ENCODE results near the gene CD40. TPM values are rescaled to one million over a fixed set of nuclear protein-coding genes. Genes with fewer than 3 reads are reported as not detected.

Gene CD40
- total RNA-seq, 1 experiment from 2014 or later: 29.9 TPM

GRCh38 chr20:46158476-46158987 is 40.4 kb downstream of the CD40 start:
- in situ Hi-C loops (cut with HindIII; ENCODE audit: low pct_unique_long_range_greater_than_20kb, low sequenced_read_pairs): no loop called here
- DNase-seq (ENCODE audit: low read depth): no peak

- in situ Hi-C loops (cut with HindIII; ENCODE audit: low pct_unique_long_range_greater_than_20kb, low sequenced_read_pairs): no loop called here
- DNase-seq (ENCODE audit: low read depth): no peak
These were observed 41.2 kb downstream of the CD40 start for GRCh38 chr20:46159101-46159897.

- in situ Hi-C loops (cut with HindIII; ENCODE audit: low pct_unique_long_range_greater_than_20kb, low sequenced_read_pairs): no loop called here
- DNase-seq (ENCODE audit: low read depth): no peak
These were observed 42.5 kb downstream of the CD40 start for GRCh38 chr20:46160661-46161060.

GRCh38 chr20:46161921-46162320 is 43.8 kb downstream of the CD40 start:
- in situ Hi-C loops (cut with HindIII; ENCODE audit: low pct_unique_long_range_greater_than_20kb, low sequenced_read_pairs): no loop called here
- DNase-seq (ENCODE audit: low read depth): no peak

GRCh38 chr20:46164254-46164653 is 46.1 kb downstream of the CD40 start:
- in situ Hi-C loops (cut with HindIII; ENCODE audit: low pct_unique_long_range_greater_than_20kb, low sequenced_read_pairs): no loop called here
- no peak for DNase-seq (ENCODE audit: low read depth)

GRCh38 chr20:46167080-46167479 is 49.0 kb downstream of the CD40 start:
- DNase-seq (ENCODE audit: low read depth): no peak
- in situ Hi-C loops (cut with HindIII; ENCODE audit: low pct_unique_long_range_greater_than_20kb, low sequenced_read_pairs): no loop called here

GRCh38 chr20:46168438-46168837 is 50.3 kb downstream of the CD40 start:
- in situ Hi-C loops (cut with HindIII; ENCODE audit: low pct_unique_long_range_greater_than_20kb, low sequenced_read_pairs): no loop called here
- DNase-seq (ENCODE audit: low read depth): no peak

- DNase-seq (ENCODE audit: low read depth): no peak
- in situ Hi-C loops (cut with HindIII; ENCODE audit: low pct_unique_long_range_greater_than_20kb, low sequenced_read_pairs): no loop called here
These were observed 51.4 kb downstream of the CD40 start for GRCh38 chr20:46169245-46170171.

GRCh38 chr20:46171476-46171875 is 53.4 kb downstream of the CD40 start:
- DNase-seq (ENCODE audit: low read depth): no peak
- in situ Hi-C loops (cut with HindIII; ENCODE audit: low pct_unique_long_range_greater_than_20kb, low sequenced_read_pairs): no loop called here

- in situ Hi-C loops (cut with HindIII; ENCODE audit: low pct_unique_long_range_greater_than_20kb, low sequenced_read_pairs): no loop called here
- no peak for DNase-seq (ENCODE audit: low read depth)
These were observed 53.8 kb downstream of the CD40 start for GRCh38 chr20:46171909-46172308.

- no peak for DNase-seq (ENCODE audit: low read depth)
- in situ Hi-C loops (cut with HindIII; ENCODE audit: low pct_unique_long_range_greater_than_20kb, low sequenced_read_pairs): no loop called here
These were observed 54.3 kb downstream of the CD40 start for GRCh38 chr20:46172455-46172854.

GRCh38 chr20:46172961-46173536 is 54.9 kb downstream of the CD40 start:
- no peak for DNase-seq (ENCODE audit: low read depth)
- in situ Hi-C loops (cut with HindIII; ENCODE audit: low pct_unique_long_range_greater_than_20kb, low sequenced_read_pairs): no loop called here

GRCh38 chr20:46173652-46174468 is 55.7 kb downstream of the CD40 start:
- in situ Hi-C loops (cut with HindIII; ENCODE audit: low pct_unique_long_range_greater_than_20kb, low sequenced_read_pairs): no loop called here
- DNase-seq (ENCODE audit: low read depth): no peak

GRCh38 chr20:46174469-46175126 is 56.5 kb downstream of the CD40 start:
- DNase-seq (ENCODE audit: low read depth): peak; percentile 28
- in situ Hi-C loops (cut with HindIII; ENCODE audit: low pct_unique_long_range_greater_than_20kb, low sequenced_read_pairs): no loop called here

- DNase-seq (ENCODE audit: low read depth): no peak
- in situ Hi-C loops (cut with HindIII; ENCODE audit: low pct_unique_long_range_greater_than_20kb, low sequenced_read_pairs): no loop called here
These were observed 57.0 kb downstream of the CD40 start for GRCh38 chr20:46175127-46175494.

GRCh38 chr20:46176739-46177378 is 58.7 kb downstream of the CD40 start:
- in situ Hi-C loops (cut with HindIII; ENCODE audit: low pct_unique_long_range_greater_than_20kb, low sequenced_read_pairs): no loop called here
- DNase-seq (ENCODE audit: low read depth): no peak

- in situ Hi-C loops (cut with HindIII; ENCODE audit: low pct_unique_long_range_greater_than_20kb, low sequenced_read_pairs): no loop called here
- no peak for DNase-seq (ENCODE audit: low read depth)
These were observed 59.7 kb downstream of the CD40 start for GRCh38 chr20:46177768-46178167.
